ENCODE results near the gene PAPLN.

PAPLN gene

DNA sequence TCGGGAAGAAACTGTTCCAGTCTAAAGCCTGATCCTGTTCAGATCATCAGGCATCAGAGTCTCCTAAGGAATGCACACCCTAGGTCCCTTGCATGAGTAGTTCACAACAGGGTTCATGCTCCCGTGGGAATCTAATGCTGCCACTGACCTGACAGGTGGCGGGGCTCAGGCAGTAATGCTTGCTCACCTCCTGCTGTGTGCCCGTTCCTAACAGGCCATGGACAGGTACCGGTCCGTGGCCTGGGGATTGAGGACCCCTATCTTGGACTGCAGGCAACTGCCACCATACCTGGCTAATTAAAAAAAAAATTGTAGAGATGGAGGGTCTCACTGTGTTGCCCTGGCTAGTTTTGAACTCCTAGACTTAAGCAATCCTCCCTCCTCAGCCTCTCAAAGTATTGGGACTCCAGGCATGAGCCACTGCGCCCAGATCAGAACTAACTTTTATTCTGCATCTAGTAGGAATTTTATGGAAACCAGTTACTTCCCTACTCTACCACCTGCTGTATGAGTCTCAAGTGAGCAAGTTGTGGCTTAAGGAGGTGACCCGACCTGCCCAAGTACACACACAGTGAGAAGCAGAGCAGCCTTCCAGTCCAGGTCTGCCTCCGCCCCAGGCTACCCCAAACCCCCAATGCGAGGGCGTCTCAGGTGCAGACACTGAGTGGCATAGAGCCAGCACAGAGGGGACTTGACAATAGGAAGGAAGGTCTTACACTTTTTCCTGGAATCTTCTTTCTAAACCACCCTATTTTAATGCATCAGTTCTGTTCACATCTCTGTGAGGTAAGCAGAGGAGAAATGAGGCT lies 2.5 kb upstream of the PAPLN start:
- Histone ChIP-seq H3K4me3 (ENCODE audit: low read length) (no peak overlapping the region), H3K9ac (ENCODE audit: low read length) (no peak overlapping the region), H3K4me1 (ENCODE audit: control insufficient read depth, insufficient read depth, low read length) (peaks cover 8% of the 10 kb centered on the region), H3K36me3 (ENCODE audit: control insufficient read depth, insufficient read depth, low read length) (no peaks in the 10 kb centered on the region), H3K27me3 (ENCODE audit: control insufficient read depth, insufficient read depth, low read length) (peaks cover 7% of the 10 kb centered on the region), H3K27ac (ENCODE audit: low read depth, low read length) (no peak overlapping the region)

DNA sequence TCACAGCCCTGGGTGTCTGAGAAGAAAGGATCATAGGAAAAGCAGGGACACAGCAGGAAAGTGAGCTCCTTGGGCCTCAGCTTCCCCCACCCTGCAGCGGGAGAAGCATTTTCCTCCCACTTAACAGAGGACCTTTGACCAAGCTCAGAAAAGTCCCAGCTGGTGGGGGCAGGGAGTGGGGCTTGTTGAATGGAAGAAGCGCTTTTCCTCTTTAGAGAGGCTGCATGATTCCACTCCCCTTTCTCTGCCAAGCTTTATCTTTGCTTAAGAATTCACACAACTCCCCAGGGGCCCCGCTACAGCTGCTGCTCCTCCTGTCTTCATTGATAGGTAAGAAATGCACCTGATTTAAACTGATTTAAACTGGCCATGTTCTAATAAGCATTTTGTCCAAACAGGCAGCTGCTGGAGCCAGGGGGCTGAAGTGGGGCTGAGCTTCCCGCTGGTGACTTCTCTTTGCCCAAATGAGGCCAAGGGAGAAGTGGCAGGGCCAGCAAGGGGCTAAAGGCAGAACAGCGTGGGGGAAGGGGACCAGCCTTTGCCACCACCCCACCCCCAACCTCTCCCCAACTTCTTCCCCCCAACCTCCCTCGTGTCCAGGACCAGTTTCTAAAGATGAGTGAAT lies 1.7 kb upstream of the PAPLN start:
- peaks cover 7% of the 10 kb centered on the region for H3K27me3 ChIP-seq (ENCODE audit: control insufficient read depth, insufficient read depth, low read length)
- no peak overlapping the region for H3K9ac ChIP-seq (ENCODE audit: low read length)
- peaks cover 8% of the 10 kb centered on the region for H3K4me1 ChIP-seq (ENCODE audit: control insufficient read depth, insufficient read depth, low read length)
- no peaks in the 10 kb centered on the region for H3K36me3 ChIP-seq (ENCODE audit: control insufficient read depth, insufficient read depth, low read length)
- H3K27ac ChIP-seq (ENCODE audit: low read depth, low read length), result no peak overlapping the region
- no peak overlapping the region for H3K4me3 ChIP-seq (ENCODE audit: low read length)

DNA sequence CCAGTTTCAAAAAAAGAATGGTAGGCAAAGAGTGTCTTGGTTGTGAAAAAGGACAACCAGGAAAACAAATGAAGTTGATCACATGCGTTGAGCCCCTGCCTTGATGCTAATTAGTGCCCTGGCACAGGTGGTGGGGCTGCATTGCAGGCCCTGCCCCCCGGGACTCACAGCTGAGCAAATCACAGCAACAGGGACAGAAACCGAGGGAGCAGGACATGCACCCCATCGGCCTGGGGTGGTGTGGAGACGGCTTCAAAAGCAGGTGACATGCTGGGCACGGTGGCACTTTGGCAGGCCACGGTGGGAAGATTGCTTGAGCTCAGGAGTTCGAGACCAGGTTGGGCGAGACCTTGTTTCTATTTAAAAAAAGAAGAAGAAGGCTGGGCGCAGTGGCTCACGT lies 1.1 kb upstream of the PAPLN start:
- Histone ChIP-seq H3K4me3 (ENCODE audit: low read length) (no peak overlapping the region), H3K27me3 (ENCODE audit: control insufficient read depth, insufficient read depth, low read length) (peaks cover 7% of the 10 kb centered on the region), H3K4me1 (ENCODE audit: control insufficient read depth, insufficient read depth, low read length) (peaks cover 8% of the 10 kb centered on the region), H3K9ac (ENCODE audit: low read length) (no peak overlapping the region), H3K36me3 (ENCODE audit: control insufficient read depth, insufficient read depth, low read length) (no peaks in the 10 kb centered on the region), H3K27ac (ENCODE audit: low read depth, low read length) (no peak overlapping the region)

- Histone ChIP-seq H3K36me3 (ENCODE audit: control insufficient read depth, insufficient read depth, low read length) (no peaks in the 10 kb centered on the region), H3K27me3 (ENCODE audit: control insufficient read depth, insufficient read depth, low read length) (peaks cover 7% of the 10 kb centered on the region), H3K9ac (ENCODE audit: low read length) (no peak overlapping the region), H3K4me1 (ENCODE audit: control insufficient read depth, insufficient read depth, low read length) (peaks cover 8% of the 10 kb centered on the region), H3K4me3 (ENCODE audit: low read length) (peak overlapping the region; percentile 58), H3K27ac (ENCODE audit: low read depth, low read length) (no peak overlapping the region)
These were observed 521 bp upstream of the PAPLN start for GRCh38 chr14:73236752-73237218.

DNA sequence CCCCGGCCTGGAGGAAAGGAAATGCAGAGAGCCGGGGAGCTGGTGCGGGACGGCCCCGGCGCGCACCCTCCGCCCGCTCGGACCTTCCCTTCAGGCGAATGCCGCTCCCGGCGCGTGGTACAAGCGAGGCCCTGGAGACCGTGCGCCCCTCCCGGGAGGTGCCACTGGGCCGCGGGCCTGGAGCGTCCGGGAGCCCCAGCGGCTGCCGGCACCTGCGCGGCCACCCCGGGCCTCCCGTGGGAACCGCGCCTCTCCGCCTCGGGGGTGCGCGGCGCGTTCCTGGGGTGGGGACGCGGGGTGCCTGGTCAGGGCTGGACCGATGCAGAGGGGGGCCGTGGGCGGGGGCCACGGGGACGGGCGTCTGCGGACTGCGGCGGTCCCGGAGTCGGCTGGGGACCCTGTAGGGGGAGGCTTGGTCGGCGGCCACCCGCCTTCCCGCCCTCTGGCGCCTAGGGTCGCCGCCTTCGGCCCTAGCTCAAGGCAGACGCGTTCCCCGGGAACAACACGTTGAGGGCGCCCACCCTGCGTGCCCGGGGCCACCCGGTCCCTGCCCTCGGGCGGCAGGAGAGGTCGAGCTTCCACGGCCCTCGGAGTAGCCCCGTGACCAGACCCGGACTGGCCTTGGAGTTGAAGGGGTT lies 599 bp downstream of the PAPLN start:
- Histone ChIP-seq H3K27me3 (ENCODE audit: control insufficient read depth, insufficient read depth, low read length) (peaks cover 7% of the 10 kb centered on the region), H3K36me3 (ENCODE audit: control insufficient read depth, insufficient read depth, low read length) (no peaks in the 10 kb centered on the region), H3K4me3 (ENCODE audit: low read length) (peak overlapping the region; percentile 58), H3K4me1 (ENCODE audit: control insufficient read depth, insufficient read depth, low read length) (peaks cover 11% of the 10 kb centered on the region), H3K27ac (ENCODE audit: low read depth, low read length) (peak overlapping the region; percentile 44), H3K9ac (ENCODE audit: low read length) (no peak overlapping the region)

DNA sequence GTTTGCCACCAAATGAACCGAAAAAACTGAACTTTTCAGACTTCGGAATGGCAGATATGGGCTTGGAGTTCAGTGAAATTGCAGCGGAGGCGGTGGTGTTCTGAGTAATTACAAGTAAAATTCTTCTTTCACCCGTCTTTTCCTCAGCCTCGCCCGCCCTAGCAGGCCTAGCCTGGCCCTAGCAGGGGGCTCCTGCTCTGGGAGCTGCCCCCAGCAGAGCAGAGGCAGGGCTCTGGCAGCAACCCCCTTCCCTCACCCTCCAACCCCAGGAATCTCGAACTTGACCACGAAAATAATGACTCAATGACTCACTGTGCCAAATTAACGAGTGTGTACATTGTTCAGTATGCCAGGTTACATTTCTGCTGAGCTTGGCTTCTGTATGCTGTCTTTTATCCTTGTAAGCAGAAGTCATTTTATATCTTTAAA lies 1.1 kb downstream of the PAPLN start:
- Histone ChIP-seq H3K27ac (ENCODE audit: low read depth, low read length) (peak overlapping the region; percentile 44), H3K36me3 (ENCODE audit: control insufficient read depth, insufficient read depth, low read length) (no peaks in the 10 kb centered on the region), H3K4me1 (ENCODE audit: control insufficient read depth, insufficient read depth, low read length) (peaks cover 11% of the 10 kb centered on the region), H3K4me3 (ENCODE audit: low read length) (peak overlapping the region; percentile 58), H3K27me3 (ENCODE audit: control insufficient read depth, insufficient read depth, low read length) (peaks cover 7% of the 10 kb centered on the region), H3K9ac (ENCODE audit: low read length) (no peak overlapping the region)

- no peaks in the 10 kb centered on the region for H3K36me3 ChIP-seq (ENCODE audit: control insufficient read depth, insufficient read depth, low read length)
These were observed 1.6 kb downstream of the PAPLN start for GRCh38 chr14:73238941-73239340.

DNA sequence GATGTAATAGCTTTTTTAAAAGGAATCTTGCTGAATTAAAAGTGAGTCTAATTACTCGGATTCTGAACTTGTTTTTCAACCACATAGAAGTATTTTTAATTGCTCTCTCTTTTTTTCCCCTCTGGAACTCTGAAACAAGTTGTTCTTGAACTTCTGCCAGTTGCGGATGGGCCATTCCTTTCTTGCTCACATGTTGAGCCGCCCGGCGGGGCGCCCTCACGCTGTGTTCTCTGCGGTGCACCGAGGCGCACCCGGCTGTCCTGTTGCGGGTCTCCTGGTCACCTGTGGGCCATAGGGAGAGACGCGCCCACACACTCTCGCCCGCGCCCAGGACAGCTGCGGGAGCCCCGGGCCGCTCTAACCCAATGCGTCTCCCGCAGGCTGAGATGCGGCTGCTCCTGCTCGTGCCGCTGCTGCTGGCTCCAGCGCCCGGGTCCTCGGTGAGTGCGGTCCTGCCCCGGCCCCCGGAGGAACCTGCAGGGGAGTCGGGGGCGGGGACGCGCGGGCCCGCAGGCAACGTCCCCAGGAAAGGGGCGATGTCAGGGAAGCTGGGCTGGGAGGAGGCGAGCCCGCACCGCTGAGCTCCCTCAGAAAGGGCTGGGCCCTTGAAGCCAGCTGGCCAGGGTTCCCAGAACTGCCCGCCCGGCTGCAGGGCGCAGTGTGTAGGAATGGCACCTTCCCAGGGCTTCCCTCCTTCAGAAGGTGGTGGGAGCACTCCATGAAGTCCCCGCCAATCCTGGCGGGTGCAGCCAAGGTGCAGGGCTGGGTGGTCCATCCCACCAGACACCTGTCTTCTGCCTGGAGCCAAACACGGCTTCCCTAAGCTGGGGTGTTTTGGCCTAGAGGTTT lies 2.3 kb downstream of the PAPLN start:
- Histone ChIP-seq H3K36me3 (ENCODE audit: control insufficient read depth, insufficient read depth, low read length) (no peaks in the 10 kb centered on the region), H3K27ac (ENCODE audit: low read depth, low read length) (peak overlapping the region; percentile 62), H3K27me3 (ENCODE audit: control insufficient read depth, insufficient read depth, low read length) (peaks cover 7% of the 10 kb centered on the region), H3K9ac (ENCODE audit: low read length) (no peak overlapping the region), H3K4me1 (ENCODE audit: control insufficient read depth, insufficient read depth, low read length) (peaks cover 11% of the 10 kb centered on the region), H3K4me3 (ENCODE audit: low read length) (peak overlapping the region; percentile 36)

More at GRCh38 chr14:73238941-73239340, 1.6 kb downstream of the PAPLN start:
- H3K4me3 ChIP-seq (ENCODE audit: low read length), result peak overlapping the region; percentile 14
- peaks cover 11% of the 10 kb centered on the region for H3K4me1 ChIP-seq (ENCODE audit: control insufficient read depth, insufficient read depth, low read length)
- H3K9ac ChIP-seq (ENCODE audit: low read length), result no peak overlapping the region
- peak overlapping the region; percentile 48 for H3K27ac ChIP-seq (ENCODE audit: low read depth, low read length)
- H3K27me3 ChIP-seq (ENCODE audit: control insufficient read depth, insufficient read depth, low read length), result peaks cover 7% of the 10 kb centered on the region

DNA sequence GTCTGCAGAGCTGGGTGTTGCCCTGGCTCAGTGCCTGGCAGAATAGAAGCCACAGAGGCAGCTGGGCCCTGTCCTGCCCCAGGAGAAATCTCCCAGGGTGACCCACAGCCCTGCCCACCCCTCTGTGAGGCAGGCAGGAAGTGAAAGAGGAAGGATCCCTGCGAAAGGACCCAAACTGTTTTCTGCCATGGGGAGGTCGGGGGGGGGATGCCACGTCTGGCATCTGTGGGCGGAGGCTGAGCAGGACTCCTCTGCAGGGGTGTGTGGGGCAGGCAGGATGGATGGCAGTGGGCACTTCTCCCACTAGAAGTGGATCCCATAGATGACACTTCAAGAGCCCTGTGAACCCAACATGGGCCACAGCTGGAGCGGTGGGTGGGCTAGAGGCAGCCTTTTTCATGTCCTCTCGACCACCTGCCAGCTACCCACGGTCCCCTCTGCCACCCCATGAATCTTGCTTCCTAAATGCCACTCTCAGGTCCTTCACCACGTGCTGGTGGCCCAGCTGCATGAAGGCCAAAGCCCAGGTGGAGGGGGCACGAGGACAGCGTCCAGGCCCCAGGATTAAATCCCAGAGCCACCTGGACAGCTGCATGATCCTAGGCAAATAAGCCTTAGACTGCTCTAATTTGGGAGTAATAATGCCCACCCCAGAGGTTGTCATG lies 3.6 kb downstream of the PAPLN start:
- Histone ChIP-seq H3K9ac (ENCODE audit: low read length) (no peak overlapping the region), H3K4me1 (ENCODE audit: control insufficient read depth, insufficient read depth, low read length) (peaks cover 11% of the 10 kb centered on the region), H3K36me3 (ENCODE audit: control insufficient read depth, insufficient read depth, low read length) (no peaks in the 10 kb centered on the region), H3K4me3 (ENCODE audit: low read length) (no peak overlapping the region), H3K27me3 (ENCODE audit: control insufficient read depth, insufficient read depth, low read length) (peaks cover 7% of the 10 kb centered on the region), H3K27ac (ENCODE audit: low read depth, low read length) (no peak overlapping the region)

DNA sequence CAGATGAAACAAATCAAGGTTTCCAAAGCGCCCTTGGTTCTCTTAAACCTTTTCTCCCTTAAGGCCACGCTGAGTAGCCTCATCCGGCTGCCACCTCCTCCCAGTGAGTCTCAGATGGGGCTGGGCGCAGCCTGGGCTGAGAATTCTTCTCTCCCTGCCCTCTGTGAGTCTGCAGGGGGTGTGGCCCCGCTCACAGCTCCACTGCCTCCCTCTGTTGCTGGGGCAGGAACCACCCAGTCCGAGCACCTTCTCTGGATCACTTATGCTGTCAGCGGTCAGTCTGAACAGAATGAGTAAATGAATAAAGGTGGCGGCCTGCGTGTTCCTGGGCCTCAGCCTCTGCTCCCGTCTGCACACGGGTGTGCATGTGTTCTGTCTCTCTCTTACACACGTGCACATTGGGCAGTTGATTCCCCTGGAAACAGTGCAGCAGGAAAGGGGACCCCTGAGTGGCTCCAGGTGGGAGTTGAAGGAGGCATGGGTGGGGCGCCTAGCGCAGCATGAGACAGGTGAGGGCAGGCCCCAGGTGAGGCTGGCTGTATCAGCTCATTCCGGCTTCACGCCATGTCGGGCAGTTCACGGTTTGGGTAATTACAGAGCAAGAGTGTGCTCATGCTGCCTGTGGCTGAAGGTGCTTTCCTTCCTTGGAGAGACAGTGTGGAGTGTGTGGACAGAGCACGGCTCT lies 4.3 kb downstream of the PAPLN start:
- H3K27me3 ChIP-seq (ENCODE audit: control insufficient read depth, insufficient read depth, low read length), result peaks cover 7% of the 10 kb centered on the region
- peaks cover 11% of the 10 kb centered on the region for H3K4me1 ChIP-seq (ENCODE audit: control insufficient read depth, insufficient read depth, low read length)
- peak overlapping the region; percentile 76 for H3K27ac ChIP-seq (ENCODE audit: low read depth, low read length)
- no peak overlapping the region for H3K4me3 ChIP-seq (ENCODE audit: low read length)
- no peaks in the 10 kb centered on the region for H3K36me3 ChIP-seq (ENCODE audit: control insufficient read depth, insufficient read depth, low read length)
- no peak overlapping the region for H3K9ac ChIP-seq (ENCODE audit: low read length)

DNA sequence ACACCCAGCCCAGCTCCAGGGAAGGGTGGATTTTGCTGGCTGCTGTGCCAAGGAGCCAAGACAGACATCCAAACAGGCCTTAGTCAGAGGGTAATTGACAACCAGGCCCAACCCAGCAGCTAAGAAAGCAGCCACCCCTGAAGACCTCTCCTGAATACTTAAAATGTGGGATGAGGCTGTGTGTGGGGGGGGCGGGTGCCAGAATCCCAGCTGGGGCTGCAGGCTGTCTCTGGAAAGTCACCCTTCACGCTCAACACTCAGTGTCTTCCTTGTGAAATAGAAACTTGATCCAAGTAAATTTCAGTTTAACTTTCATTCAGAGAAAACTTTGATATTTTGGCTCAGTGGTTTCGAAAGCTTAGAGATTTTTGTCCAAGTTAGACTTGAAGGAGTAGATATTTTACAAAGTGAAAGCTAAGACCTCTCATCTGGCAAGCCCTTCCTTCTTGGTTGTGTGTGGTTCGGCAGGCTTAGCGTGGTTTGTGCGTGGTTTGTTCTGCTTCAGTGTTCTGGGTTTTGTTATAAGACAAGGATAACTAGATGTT lies 5.1 kb downstream of the PAPLN start:
- Histone ChIP-seq H3K36me3 (ENCODE audit: control insufficient read depth, insufficient read depth, low read length) (no peaks in the 10 kb centered on the region), H3K27me3 (ENCODE audit: control insufficient read depth, insufficient read depth, low read length) (peaks cover 7% of the 10 kb centered on the region), H3K4me3 (ENCODE audit: low read length) (no peak overlapping the region), H3K27ac (ENCODE audit: low read depth, low read length) (peak overlapping the region; percentile 76), H3K4me1 (ENCODE audit: control insufficient read depth, insufficient read depth, low read length) (peaks cover 11% of the 10 kb centered on the region), H3K9ac (ENCODE audit: low read length) (no peak overlapping the region)
